HG03460 (cell line): ENCODE results near the gene MAP7.
"Not testable (repeated sequence)": the region's sequence is repeated elsewhere in the genome, so short reads cannot be mapped to it uniquely, and the experiment has no call there.

Experiments used
- ATAC-seq: cut with Tn5 transposase; IDR thresholded peaks from one replicate; pipeline ENCODE4 v1.9.1; 2021; ENCODE audit not compliant: unreplicated experiment

The MAP7 gene

GRCh38 chr6:136315594-136315993 is 234.6 kb downstream of the MAP7 start:
- ATAC-seq = no peak

GRCh38 chr6:136312975-136313374 is 237.2 kb downstream of the MAP7 start:
- no peak for ATAC-seq

GRCh38 chr6:136309729-136310311 is 240.4 kb downstream of the MAP7 start:
- ATAC-seq = no peak

GRCh38 chr6:136309171-136309570 is 241.1 kb downstream of the MAP7 start:
- no peak for ATAC-seq

- ATAC-seq = not testable (repeated sequence)
Measured at GRCh38 chr6:136308469-136308868, 241.8 kb downstream of the MAP7 start.

- ATAC-seq = no peak
Measured at GRCh38 chr6:136307351-136307750, 242.9 kb downstream of the MAP7 start.

- ATAC-seq = no peak
Measured at GRCh38 chr6:136306466-136306865, 243.8 kb downstream of the MAP7 start.

- ATAC-seq = no peak
Measured at GRCh38 chr6:136304410-136304809, 245.8 kb downstream of the MAP7 start.

- ATAC-seq = no peak
Measured at GRCh38 chr6:136303516-136303915, 246.7 kb downstream of the MAP7 start.

- ATAC-seq = no peak
Measured at GRCh38 chr6:136294621-136295020, 255.6 kb downstream of the MAP7 start.
